Measurements from ENCODE around the gene GALNT16.

Gene GALNT16

GRCh38 chr14:69240527-69241173 is 19.3 kb upstream of the GALNT16 start:
- no peak for TF ChIP-seq CTCF (IDR thresholded peaks at IDR 0.05; ENCODE audit: control extremely low read depth, extremely low read depth, low read depth, missing control alignments)
- POLR2A ChIA-PET = no interaction called here
- no peak for DNase-seq (ENCODE audit: extremely low spot score)
- CTCF ChIA-PET = interaction anchor here (1.8 to 4.1 kb wide), 4 partner anchors 111 to 334 kb away, joined by 7 to 80 read pairs (median 26); partner anchors contain the start of gene CCDC177

- ChIA-PET POLR2A (no interaction called here), CTCF (interaction anchor here (0.6 to 4.1 kb wide), 27 partner anchors 8 to 470 kb away, joined by 3 to 80 read pairs (median 5); partner anchors contain the start of genes CCDC177 and GALNT16)
- no peak for DNase-seq (ENCODE audit: extremely low spot score)
- TF ChIP-seq CTCF (IDR thresholded peaks at IDR 0.05; ENCODE audit: control extremely low read depth, extremely low read depth, low read depth, missing control alignments) = no peak
Measured at GRCh38 chr14:69241577-69241976, 18.4 kb upstream of the GALNT16 start.

GRCh38 chr14:69242311-69243224 is 17.4 kb upstream of the GALNT16 start:
- DNase-seq (ENCODE audit: extremely low spot score) = peak; percentile 77
- ChIA-PET POLR2A (no interaction called here), CTCF (interaction anchor here (0.6 to 4.1 kb wide), 59 partner anchors 9 to 469 kb away, joined by 3 to 80 read pairs (median 4); partner anchors contain the start of genes CCDC177 and GALNT16)
- peak; percentile 73 for TF ChIP-seq CTCF (IDR thresholded peaks at IDR 0.05; ENCODE audit: control extremely low read depth, extremely low read depth, low read depth, missing control alignments)

DNA sequence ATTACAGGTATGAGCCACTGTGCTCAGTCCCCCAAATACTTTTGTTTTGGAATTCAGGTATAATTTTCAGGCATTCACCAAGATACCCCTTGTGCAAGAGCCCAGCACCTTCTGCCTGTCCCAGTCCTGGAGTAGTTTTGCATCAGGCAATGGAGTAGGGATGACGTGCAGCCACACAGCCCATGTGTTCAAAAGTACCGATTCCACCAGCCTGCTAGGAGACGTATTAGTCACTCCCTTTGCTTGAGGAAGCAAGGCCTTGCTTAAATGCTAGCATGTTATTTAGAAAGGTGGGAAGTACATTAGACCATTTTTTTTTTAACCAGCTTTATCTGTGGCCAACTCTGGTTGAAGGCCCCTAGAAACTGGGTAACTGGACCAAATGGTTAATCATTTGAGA is 15.0 kb upstream of the GALNT16 start:
- DNase-seq (ENCODE audit: extremely low spot score) = no peak
- POLR2A ChIA-PET = no interaction called here
- no peak for TF ChIP-seq CTCF (IDR thresholded peaks at IDR 0.05; ENCODE audit: control extremely low read depth, extremely low read depth, low read depth, missing control alignments)
- CTCF ChIA-PET = interaction anchor here (4.4 kb wide), 1 partner anchor 215 kb away, joined by 16 read pairs; no protein-coding TSS in a partner anchor

DNA sequence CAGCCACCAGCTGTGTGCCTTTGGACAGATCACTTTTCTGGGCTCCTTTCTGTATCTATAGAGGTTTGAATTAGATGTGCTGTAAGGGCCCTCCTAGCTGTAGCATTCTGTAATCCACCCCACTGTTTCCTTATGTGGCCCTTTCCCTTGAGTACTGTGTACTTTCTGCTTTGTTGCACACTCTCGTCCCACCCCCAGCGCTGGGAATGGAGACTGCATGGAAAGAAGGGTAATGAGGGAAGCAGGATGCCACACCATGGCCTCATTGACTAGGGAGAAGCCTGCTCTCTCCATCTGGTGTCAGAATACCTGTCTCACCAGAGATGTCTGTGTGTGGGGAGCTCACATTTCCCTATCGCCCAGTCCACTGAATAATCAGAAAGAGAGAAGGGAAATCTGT is 13.6 kb upstream of the GALNT16 start:
- CTCF ChIA-PET = interaction anchor here (0.9 to 4.4 kb wide), 6 partner anchors 10 to 327 kb away, joined by 3 to 16 read pairs (median 3); no protein-coding TSS in a partner anchor
- TF ChIP-seq CTCF (IDR thresholded peaks at IDR 0.05; ENCODE audit: control extremely low read depth, extremely low read depth, low read depth, missing control alignments) = no peak
- POLR2A ChIA-PET = no interaction called here
- no peak for DNase-seq (ENCODE audit: extremely low spot score)

DNA sequence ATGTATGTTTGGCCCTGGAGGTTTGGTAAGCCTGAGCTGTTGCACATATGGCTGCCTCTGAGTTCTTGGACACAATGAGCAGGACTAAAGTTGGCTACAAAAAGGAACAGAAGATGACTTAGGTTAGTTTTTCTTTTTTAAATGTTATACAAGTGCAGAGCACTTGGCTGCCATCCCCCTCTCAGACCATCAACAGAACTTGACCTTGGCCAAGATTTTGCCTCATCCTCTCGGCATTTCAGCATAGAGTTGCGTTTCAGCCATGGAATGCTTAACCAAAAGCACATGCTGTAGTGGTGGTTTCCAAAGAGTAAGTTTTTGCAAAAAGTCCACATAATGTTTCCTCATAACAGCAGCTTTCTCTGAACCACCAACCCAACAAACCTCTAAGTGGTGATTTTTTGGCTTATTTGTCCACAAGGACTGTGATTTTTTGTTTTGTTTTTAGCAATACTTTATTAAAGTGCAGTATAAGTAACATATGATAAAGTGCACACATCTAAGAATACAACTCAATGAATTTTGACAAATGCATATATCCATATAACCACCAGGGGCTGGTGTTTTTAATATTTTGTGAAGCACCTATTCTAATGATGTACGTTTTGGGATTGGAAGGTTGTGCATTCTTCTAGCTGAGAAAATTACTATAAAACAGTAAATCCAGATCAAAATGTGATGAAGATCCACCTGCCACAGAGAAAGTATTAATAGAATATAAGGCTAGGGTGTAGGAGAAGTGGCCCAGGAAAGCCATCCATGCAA is 12.1 kb upstream of the GALNT16 start:
- no peak for DNase-seq (ENCODE audit: extremely low spot score)
- TF ChIP-seq CTCF (IDR thresholded peaks at IDR 0.05; ENCODE audit: control extremely low read depth, extremely low read depth, low read depth, missing control alignments) = no peak
- ChIA-PET POLR2A (no interaction called here), CTCF (interaction anchor here (0.7 to 4.4 kb wide), 6 partner anchors 9 to 326 kb away, joined by 3 to 16 read pairs (median 4); no protein-coding TSS in a partner anchor)
